ENCODE data around the gene ZNF616.

GRCh38 chr19:52110780-52111179 is 29.0 kb downstream of the ZNF616 start:
- TF ChIP-seq CTCF (optimal IDR thresholded peaks at IDR 0.05 in 1 of 3, IDR thresholded peaks at IDR 0.05 in 1 of 3, conservative IDR thresholded peaks at IDR 0.05 in 1 of 3; ENCODE audit: extremely low read depth in 1 of 3, insufficient read depth in 2 of 3, low read length in 3 of 3) (no peak), EZH2 (IDR thresholded peaks at IDR 0.05; ENCODE audit: low read length) (no peak)
